Choroid plexus epithelial cell (primary cell): ENCODE data around the gene SDE2.
"Not testable (repeated sequence)": the region's sequence is repeated elsewhere in the genome, so short reads cannot be mapped to it uniquely, and the experiment has no call there.

Experiments
- DNase-seq: peaks from one replicate; pipeline ENCODE4 v3.0.0-alpha.2; 2010; ENCODE audit warnings: low read depth
- H3K4me3 ChIP-seq: 2 replicates; pipeline ENCODE4 v1.5.1; 2011; ENCODE audit warnings: low read depth, mild to moderate bottlenecking, control low read depth, low read length, moderate library complexity
- TF ChIP-seq, protein P1 (sequence below): conservative IDR thresholded peaks from 2 replicates; pipeline ENCODE4 v1.5.1; 2011; ENCODE audit warnings: low read depth, mild to moderate bottlenecking, control low read depth, inconsistent platforms, low read length, moderate library complexity

The SDE2 gene

DNA sequence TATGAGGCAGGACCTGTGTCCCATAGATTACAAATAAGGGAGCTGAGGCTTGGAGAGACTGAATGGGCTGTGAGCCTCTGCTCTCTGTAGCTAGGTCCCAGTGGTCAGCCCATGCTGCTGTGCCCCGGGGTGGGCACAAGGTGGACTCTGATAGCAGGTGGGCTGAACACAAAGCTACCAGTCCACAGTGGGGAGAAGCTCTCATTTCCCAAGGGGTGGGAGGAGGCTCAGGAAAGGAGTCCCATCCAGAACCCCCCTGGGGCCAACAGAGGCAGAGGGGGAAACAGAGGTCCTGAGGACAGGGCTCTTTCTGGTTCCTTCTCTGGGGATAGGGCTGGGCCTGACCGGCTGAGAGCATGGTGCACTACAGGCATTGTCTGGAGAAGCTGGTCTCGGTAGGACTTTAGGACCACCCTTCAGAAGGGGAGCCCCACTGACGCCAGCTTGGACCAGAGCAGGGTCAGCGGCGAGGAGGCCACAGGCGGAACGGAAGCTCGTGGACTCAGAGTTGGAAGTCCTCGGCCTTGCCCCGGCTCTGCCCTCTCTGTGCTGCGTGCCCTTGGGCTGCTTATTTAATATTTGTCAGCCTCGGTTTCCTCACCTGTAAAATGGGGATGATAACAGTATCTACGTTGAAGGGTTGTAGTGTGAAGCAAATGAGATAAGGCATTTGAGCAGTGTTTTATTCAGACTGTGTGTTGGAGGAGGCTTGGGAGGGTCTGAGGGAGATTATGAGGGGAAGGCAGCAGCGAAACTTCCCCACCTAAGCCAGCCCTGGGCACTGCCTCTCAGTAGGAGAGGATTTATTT, 26.6 kb downstream of the SDE2 start:
- DNase-seq, result no peak
- TF ChIP-seq, protein P1, sequence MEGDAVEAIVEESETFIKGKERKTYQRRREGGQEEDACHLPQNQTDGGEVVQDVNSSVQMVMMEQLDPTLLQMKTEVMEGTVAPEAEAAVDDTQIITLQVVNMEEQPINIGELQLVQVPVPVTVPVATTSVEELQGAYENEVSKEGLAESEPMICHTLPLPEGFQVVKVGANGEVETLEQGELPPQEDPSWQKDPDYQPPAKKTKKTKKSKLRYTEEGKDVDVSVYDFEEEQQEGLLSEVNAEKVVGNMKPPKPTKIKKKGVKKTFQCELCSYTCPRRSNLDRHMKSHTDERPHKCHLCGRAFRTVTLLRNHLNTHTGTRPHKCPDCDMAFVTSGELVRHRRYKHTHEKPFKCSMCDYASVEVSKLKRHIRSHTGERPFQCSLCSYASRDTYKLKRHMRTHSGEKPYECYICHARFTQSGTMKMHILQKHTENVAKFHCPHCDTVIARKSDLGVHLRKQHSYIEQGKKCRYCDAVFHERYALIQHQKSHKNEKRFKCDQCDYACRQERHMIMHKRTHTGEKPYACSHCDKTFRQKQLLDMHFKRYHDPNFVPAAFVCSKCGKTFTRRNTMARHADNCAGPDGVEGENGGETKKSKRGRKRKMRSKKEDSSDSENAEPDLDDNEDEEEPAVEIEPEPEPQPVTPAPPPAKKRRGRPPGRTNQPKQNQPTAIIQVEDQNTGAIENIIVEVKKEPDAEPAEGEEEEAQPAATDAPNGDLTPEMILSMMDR, result no peak
- no peak overlapping the region for H3K4me3 ChIP-seq

DNA sequence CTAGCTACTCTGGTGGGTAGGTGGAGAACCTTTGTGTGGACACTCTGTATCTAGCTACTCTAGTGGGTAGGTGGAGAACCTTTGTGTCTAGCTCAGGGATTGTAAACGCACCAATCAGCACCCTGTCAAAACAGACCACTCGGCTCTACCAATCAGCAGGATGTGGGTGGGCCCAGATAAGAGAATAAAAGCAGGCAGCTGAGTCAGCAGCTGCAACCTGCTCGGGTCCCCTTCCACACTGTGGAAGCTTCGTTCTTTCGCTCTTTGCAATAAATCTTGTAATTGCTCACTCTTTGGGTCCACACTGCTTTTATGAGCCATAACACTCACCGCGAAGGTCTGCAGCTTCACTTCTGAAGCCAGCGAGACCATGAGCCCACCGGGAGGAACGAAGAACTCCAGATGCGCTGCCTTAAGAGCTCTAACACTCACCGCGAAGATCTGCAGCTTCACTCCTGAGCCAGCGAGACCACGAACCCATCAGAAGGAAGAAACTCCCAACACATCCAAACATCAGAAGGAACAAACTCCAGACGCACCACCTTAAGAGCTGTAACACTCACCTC, 28.5 kb downstream of the SDE2 start:
- DNase-seq, H3K4me3 ChIP-seq: not testable (repeated sequence)

DNA sequence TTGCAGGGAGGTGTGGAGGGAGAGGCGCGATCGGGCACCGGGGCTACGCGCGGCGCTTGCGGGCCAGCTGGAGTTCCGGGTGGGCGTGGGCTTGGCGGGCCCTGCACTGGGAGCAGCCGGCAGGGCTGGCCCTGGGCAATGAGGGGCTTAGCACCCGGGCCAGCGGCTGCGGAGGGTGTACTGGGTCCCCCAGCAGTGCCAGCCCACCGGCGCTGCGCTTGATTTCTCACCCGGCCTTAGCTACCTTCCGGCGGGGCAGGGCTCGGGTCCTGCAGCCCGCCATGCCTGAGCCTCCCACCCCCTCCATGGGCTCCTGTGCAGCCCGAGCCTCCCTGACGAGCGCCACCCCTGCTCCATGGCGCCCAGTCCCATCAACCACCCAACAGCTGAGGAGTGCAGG, 29.4 kb downstream of the SDE2 start:
- not testable (repeated sequence) for DNase-seq, H3K4me3 ChIP-seq

GRCh38 chr1:225965231-225965630, 33.9 kb downstream of the SDE2 start:
- no peak overlapping the region for H3K4me3 ChIP-seq
- no peak for DNase-seq
- TF ChIP-seq, protein P1, result no peak

DNA sequence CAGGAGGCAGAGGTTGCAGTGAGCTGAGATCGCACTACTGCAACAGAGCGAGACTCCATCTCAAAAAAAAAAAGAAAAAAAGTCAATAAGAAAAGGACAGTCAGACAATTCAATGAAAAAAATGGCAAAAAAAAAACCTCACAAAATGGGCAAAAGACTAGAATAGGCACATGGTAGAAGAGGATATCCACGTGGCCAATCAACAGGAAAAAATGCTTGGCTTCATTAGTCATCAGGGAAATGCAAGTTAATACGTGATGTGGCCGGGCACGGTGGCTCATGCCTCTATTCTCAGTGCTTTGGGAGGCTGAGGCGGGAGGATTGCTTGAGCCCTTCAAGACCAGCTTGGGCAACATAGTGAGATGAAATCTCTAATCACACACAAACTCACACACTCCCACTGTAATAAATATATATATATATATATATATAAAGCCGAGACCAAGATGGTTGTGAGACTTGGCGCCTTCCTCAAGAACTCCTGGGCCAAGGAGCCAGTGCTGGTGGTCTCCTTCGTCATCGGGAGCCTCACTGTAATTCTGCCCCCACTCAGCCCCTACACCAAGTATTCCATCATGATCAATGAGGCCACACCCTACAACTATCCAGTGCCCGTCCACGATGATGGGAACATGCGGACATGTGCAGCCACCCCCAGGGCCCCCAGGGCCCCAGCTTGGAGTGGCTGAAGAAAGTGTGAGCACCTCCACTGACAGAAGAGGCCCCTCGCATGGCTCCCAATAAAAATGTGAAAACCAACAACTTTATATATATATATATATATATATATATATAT, 35.2 kb downstream of the SDE2 start:
- TF ChIP-seq, protein P1, result no peak
- DNase-seq, result no peak
- H3K4me3 ChIP-seq, result no peak overlapping the region

DNA sequence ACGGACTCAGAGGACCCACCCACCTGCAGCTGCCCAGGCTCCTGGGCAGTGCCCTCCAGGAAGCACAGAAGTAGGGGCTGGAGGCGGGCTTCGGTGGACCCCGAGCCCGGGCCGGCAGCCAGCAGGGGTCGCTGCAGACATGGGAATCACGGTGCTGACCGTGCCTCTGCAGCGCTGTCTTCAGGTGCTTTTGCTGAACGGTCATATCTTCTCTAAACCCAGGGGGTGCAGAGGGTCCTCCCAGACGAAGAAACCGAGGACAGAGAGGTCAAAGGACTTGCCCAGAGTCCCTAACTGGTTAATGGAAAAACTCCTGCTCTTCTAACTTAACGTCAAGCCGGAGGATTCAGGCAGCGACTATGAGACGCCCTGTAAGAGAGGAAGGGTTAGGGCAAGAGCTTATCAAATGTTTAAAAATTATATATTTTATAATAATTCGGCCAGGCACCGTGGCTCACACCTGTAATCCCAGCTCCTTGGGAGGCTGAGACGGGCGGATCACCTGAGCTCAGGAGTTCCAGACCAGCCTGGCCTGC, 36.6 kb downstream of the SDE2 start:
- DNase-seq, result peak; percentile 41
- no peak overlapping the region for H3K4me3 ChIP-seq
- TF ChIP-seq, protein P1, result peak; percentile 78

DNA sequence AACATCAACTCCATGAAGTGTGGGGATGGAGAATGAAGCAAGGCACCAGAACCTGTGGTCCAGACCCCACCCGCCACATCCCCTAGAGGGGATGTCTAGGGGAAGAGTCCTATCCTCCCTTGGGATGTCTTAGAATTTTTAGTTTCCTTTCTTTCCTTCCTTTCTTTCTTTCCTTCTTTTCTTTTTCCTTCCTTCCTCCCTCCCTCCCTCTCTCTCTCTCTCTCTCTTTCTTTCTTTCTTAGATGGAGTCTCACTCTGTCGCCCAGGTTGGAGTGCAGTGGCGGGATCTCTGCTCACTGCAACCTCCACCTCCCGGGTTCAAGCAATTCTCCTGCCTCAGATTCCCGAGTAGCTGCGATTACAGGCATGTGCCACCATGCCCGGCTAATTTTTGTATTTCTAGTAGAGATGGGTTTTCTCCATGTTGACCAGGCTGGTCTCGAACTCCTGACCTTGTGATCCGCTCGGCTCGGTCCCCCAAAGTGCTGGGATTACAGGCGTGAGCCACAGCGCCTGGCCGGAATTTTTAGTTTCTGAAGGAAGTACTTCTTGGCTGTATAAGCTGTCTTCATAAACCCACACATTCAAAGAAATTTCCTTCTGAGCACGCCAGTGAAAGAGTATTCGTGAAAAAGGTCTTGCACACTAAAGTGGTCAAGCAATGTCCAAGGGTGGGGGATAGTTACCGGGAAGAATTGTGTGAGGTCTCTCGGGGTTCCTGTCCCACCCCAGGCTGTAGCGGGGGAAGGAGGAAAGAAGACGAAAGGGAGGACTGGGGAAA, 37.3 kb downstream of the SDE2 start:
- TF ChIP-seq, protein P1, result no peak
- H3K4me3 ChIP-seq, result no peak overlapping the region
- no peak for DNase-seq
